ENCODE measurements around the gene CARD11.

- TF ChIP-seq CTCF (IDR thresholded peaks at IDR 0.05): no peak
- no peak for TF ChIP-seq POLR2AphosphoS5 (IDR thresholded peaks at IDR 0.05)
These were observed 64.5 kb downstream of the CARD11 start for GRCh38 chr7:2979201-2979631.
